ENCODE data around the gene CHMP4A. TPM values are rescaled to one million over a fixed set of nuclear protein-coding genes. Genes with fewer than 3 reads are reported as not detected.

CHMP4A gene
- total and polyA plus RNA-seq, 2 of the 13 experiments (the other 11 are each of a cell fraction or from before 2014, with no cell fraction given), result 83.6 to 113 TPM

DNA sequence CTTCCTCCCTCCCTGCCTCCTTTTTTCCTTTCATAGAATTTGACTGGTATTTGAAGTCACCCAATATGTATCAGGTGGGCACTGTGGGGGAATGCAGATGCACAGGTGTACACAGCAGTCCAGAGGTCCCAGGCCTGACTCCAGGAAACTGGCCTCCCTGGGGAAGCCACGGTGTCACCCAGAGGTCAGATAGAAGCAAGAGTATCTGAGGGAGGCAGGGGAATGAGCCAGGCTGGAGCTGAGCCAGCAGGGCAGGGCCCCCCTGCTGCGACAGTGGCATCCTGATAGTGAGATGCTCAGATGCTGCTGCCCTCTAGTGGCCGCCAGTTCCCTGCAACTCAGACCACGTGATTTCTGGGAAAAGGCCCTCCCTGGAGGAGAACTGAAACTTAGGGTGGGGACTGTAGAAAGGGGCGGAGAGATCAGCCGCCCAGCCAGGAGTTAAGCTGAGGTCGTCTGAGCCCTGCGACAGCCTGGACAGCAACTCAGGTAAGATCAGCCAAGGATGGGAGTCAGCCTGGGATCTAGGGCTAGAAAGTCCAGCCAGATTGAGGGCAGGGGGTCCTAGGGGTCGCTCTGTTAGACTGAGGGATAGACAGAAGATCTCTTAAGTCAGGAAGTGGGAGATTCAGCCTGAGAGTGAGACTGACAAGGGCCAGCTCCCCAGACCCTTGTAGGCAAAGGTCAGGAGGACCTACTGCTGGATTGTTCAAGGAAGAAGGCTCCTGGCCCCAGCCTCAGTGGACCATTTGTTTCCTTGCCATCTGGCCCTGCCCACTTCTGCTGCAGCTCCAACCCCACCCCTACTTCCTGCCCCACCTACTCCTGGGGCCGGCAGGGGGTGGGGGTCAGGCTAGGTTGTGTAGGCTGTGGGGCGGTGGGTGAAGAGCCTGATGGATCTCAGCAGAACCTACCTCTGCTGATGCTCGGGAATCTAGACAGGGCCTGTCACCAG lies 52.2 kb downstream of the CHMP4A start, which contains the start of gene IRF9 (continued):
- no peak for TF ChIP-seq TCF12 (IDR thresholded peaks at IDR 0.05)
- TF ChIP-seq TCF12 (CRISPR knock-in tag; IDR thresholded peaks at IDR 0.05), result peak; percentile 93
- no peak for TF ChIP-seq ZBTB46 (CRISPR knock-in tag; IDR thresholded peaks at IDR 0.05; ENCODE audit: borderline replicate concordance)
- peak; percentile 88; the same call in 1 of the 2 replicates for TF ChIP-seq ZNF441 (CRISPR knock-in tag; IDR thresholded peaks at IDR 0.05; ENCODE audit: borderline replicate concordance)
- no peak for TF ChIP-seq ZNF737 (CRISPR knock-in tag; IDR thresholded peaks at IDR 0.05; ENCODE audit: borderline replicate concordance)
- TF ChIP-seq ZSCAN31 (CRISPR knock-in tag; IDR thresholded peaks at IDR 0.05; ENCODE audit: low read depth), result peak; percentile 99
- TF ChIP-seq ZNF781 (CRISPR knock-in tag; IDR thresholded peaks at IDR 0.05; ENCODE audit: borderline replicate concordance, not compliant biosample characterization), result peak; percentile 99
- TF ChIP-seq SMYD3 (CRISPR knock-in tag; IDR thresholded peaks at IDR 0.05), result peak; percentile 80
- peak; percentile 53; the same call in 1 of the 2 replicates for TF ChIP-seq HCFC1 (IDR thresholded peaks at IDR 0.05; ENCODE audit: low read depth, low read length)
- TF ChIP-seq, protein P1, sequence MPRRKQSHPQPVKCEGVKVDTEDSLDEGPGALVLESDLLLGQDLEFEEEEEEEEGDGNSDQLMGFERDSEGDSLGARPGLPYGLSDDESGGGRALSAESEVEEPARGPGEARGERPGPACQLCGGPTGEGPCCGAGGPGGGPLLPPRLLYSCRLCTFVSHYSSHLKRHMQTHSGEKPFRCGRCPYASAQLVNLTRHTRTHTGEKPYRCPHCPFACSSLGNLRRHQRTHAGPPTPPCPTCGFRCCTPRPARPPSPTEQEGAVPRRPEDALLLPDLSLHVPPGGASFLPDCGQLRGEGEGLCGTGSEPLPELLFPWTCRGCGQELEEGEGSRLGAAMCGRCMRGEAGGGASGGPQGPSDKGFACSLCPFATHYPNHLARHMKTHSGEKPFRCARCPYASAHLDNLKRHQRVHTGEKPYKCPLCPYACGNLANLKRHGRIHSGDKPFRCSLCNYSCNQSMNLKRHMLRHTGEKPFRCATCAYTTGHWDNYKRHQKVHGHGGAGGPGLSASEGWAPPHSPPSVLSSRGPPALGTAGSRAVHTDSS (CRISPR knock-in tag; conservative IDR thresholded peaks at IDR 0.05), result 0 out of 2 replicates have a peak, but pooled peaks have one; percentile 93
- TF ChIP-seq UBTF (CRISPR knock-in tag; IDR thresholded peaks at IDR 0.05), result peak; percentile 96
- peak; percentile 66; the same call in 1 of the 2 replicates for TF ChIP-seq ZNF609 (CRISPR knock-in tag; IDR thresholded peaks at IDR 0.05; ENCODE audit: borderline replicate concordance)
- TF ChIP-seq TMF1 (CRISPR knock-in tag; IDR thresholded peaks at IDR 0.05; ENCODE audit: low read depth), result peak; percentile 38; the same call in 1 of the 2 replicates
- TF ChIP-seq ZNF101 (CRISPR knock-in tag; IDR thresholded peaks at IDR 0.05; ENCODE audit: borderline replicate concordance, low read depth), result no peak
- TF ChIP-seq CEBPG (CRISPR knock-in tag; IDR thresholded peaks at IDR 0.05), result peak; percentile 87
- TF ChIP-seq ZNF160 (CRISPR knock-in tag; IDR thresholded peaks at IDR 0.05), result peak; percentile 43; the same call in 1 of the 2 replicates
- TF ChIP-seq ATM (IDR thresholded peaks at IDR 0.05; ENCODE audit: borderline replicate concordance), result no peak

Measured in HepG2 (cell line).